NCI-H226 (cell line): Measurements from ENCODE around the gene SLC7A8.

Source experiments
- DNase-seq: peaks from one replicate; pipeline ENCODE4 v3.0.0-alpha.2; 2015

SLC7A8 gene

DNA sequence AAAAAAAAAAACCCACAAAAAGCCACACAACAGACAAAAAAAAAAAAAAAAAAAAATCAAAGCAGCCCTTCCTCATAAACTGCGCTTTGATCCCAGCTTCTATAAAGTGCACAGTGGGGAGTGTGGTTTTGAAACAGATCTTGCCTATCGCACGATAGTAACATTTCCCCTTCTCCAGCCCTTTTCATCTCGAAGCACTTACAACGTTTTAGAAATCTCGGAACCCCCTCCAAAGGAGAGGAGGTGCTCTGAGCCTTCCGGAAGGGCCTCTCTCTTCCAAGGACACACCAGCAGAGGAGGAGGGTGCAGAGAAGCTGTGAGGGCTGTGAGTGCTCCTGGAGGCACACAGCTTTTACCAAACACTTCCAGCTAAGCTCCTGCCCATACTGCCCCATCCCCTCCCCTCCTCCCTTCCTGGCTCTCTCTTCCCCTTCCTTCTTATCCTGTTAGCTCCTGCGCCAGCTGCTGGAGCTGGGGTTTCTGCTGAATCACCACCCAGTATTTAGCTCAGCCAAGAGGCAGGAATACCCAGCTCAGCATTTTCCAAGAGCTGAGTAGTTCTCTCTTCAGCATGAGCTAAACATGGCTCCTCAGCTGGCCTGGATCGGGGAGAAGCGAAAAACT is 28.4 kb downstream of the SLC7A8 start:
- peak; percentile 94 for DNase-seq

DNA sequence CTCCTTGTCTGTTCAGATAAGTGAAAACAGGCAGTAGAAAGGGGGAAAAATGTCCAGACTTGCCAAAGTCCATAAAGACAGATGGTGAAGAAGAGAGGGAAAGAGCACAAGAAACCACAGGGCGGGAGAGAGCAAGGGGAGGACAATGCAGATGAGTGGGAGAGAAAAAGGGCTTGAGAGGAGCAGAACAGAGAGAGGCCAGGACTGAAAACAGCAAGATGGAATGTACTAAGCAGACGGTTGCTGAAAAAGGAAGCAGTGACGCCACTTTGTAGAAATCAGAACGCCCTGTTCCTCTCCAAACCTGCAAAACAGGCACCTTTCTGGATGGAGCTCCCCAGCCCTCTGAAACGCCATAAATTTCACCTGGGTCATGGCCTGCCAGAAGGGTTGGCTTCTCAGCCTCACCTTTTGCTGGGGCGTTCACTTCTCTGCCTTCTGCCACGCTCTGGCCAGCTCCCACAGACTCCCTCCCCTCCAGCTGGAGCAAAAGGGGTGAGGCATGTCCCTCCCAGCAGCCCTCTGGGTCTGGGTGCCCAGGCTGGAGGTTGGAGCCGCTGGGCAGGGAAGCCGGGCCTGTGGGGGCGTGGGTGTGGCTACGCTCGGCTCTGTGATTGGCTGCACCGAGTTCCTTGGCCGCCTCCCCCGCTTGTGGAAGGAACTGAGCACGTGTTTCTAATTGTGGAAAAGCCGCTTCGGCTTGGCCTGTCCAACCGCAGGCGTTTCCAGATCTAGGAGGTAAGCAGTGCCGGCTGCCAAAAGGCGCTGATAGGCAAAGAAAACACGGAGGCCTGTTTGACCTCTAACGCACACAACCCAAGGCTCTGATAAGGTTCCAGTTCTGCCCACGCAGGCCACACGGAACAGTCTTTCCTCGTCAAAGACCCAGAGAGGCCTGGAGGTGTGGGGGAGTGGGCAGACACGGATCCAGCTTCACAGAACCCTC is 29.3 kb downstream of the SLC7A8 start:
- DNase-seq, result peak; percentile 97

DNA sequence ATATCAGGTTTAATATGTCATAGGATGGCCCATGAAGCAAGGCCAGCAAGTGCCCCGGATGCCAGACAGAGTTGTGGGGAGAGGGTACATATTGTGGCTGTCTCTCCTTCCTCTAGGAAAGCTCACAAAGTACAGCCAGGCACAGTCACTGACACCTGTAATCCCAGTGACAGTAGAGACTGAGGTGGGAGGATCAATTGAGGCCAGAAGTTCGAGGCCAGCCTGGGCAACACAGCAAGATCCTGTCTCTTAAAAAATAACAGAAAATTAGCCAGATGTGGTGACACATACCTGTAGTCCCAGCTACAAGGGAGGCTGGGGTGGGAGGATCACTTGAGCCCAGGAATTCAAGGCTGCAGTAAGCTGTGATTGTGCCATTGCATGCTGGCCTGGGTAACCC is 32.1 kb downstream of the SLC7A8 start:
- DNase-seq, result no peak

- no peak for DNase-seq
These were observed 33.7 kb downstream of the SLC7A8 start for GRCh38 chr14:23149745-23150144.

- DNase-seq, result no peak
These were observed 34.7 kb downstream of the SLC7A8 start for GRCh38 chr14:23148591-23149249.

GRCh38 chr14:23147676-23148075 is 35.8 kb downstream of the SLC7A8 start:
- peak; percentile 82 for DNase-seq

- no peak for DNase-seq
These were observed 36.5 kb downstream of the SLC7A8 start for GRCh38 chr14:23146980-23147379.

- peak; percentile 71 for DNase-seq
These were observed 37.0 kb downstream of the SLC7A8 start for GRCh38 chr14:23146351-23146910.

GRCh38 chr14:23145794-23146350 is 37.6 kb downstream of the SLC7A8 start:
- DNase-seq, result peak; percentile 60

DNA sequence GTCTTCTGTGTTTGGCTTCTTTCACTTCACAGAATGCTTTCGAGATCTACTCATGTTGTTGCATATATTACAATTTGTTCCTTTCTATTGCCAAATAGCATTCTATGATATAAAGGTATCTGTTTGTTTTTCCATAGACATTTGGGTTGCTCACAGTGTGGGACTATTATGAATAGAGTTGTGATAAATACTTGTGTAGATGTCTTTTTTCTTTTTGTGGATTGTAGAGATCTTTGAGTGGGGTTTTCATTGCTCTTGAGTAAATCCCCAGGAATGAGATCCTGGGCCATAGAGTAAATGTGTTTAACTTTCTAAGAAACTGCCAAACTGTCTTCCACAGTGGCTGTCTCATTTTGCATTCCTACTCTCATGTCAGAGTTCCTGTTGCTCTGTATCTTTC is 39.5 kb downstream of the SLC7A8 start:
- no peak for DNase-seq

- DNase-seq, result no peak
These were observed 40.6 kb downstream of the SLC7A8 start for GRCh38 chr14:23142826-23143225.

DNA sequence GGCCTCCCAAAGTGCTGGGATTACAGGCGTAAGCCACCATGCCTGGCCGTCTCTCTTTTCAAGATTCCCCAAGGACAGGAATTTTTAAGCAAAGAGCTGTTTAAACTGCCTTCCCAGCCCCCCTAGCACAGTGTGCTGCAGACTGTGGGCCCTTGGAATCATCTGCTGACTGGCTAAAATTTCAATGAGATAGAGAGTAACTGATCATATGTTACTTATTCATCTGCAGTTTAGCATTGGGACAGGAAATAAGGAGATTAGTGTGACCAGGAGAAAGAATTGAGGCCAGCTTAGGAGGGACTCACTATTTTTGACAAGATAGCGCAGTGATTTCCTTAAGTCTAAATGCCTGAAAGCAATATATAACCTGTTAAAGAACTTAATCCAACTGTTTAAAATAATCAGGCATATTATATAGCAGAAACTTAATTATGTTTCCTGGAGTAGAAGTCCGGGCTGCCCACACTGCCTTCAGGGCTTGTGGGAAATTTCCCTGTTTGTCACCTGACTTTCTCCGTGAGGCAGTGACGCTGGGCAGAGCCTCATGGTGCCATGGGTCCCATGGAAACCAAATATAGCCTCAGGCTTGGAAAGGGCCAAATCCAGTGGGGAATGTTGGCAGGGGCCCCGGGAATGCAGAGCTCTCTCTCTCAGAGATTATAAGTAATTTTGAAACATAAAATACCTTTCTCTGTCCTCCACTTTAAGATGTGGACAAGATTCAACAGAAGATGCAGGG is 41.6 kb downstream of the SLC7A8 start:
- DNase-seq, result peak; percentile 94

DNA sequence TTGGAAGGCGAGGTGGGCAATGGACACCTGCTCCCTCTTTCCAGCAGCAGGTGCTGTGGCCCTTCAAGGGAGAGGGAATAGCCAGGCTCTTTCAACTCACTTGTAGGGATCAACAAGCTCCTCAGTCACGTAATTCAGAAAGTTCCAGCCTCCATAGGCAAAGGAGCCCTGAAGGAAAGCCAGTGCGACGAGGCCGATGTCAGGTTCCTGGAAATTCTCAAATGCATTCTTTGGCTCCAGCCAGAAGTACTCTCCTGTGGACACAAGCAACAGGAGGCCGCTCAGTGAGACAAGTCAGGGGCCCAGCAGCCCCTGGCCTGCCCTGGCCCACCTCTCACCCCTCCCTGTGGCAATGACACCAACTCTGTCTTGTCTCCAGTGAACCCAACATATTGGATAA is 43.1 kb downstream of the SLC7A8 start:
- no peak for DNase-seq

GRCh38 chr14:23139874-23140273 is 43.6 kb downstream of the SLC7A8 start:
- no peak for DNase-seq

- peak; percentile 59 for DNase-seq
These were observed 45.5 kb downstream of the SLC7A8 start for GRCh38 chr14:23137813-23138535.

GRCh38 chr14:23137192-23137812 is 46.2 kb downstream of the SLC7A8 start:
- peak; percentile 50 for DNase-seq

GRCh38 chr14:23136566-23137133 is 46.8 kb downstream of the SLC7A8 start:
- no peak for DNase-seq

DNA sequence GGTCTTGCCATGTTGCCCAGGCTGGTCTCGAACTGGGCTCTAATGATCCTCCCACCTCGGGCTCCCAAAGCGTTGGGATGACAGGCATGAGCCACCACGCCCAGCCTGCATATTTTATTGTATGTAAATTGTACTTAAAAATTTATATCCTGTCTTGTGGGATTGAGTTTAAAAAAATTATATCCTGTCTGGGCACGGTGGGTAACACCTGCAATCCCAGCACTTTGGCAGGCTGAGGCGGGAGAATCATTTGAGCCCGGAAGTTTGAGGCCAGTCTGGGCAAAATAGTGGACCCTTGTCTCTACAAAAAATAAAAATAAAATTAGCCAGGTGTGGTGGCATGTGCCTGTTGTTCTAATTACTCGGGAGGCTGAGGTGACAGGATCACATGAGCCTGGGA is 50.5 kb downstream of the SLC7A8 start:
- no peak for DNase-seq

- no peak for DNase-seq
These were observed 52.0 kb downstream of the SLC7A8 start for GRCh38 chr14:23131482-23131881.

DNA sequence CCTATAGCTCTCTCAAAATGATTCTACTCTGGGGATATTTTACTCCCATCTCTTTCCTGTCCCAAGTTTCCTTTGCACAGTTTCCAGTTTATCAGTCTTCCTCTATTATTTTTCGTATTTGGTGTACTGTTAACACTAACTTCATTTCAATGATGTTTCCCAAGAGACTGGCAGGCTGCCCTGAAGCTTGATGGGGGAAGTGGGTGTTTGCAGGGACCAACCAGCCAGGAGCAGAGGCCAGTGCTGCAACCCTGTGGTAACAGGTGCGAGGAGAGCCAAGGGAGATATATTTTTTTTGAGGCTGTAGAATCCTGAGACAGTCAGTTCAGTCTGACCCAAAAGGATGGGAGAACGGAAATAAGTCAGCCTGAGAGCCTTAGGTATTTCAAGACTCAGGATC is 52.6 kb downstream of the SLC7A8 start:
- no peak for DNase-seq
